HepG2 (cell line): ENCODE data around the gene LSS. TPM values are rescaled to one million over a fixed set of nuclear protein-coding genes. Genes with fewer than 3 reads are reported as not detected.
A peak's percentile ranks its signal among the peaks of the same experiment; 100 is the strongest.

Source experiments
- AHR ChIP-seq: IDR thresholded peaks from 2 replicates; pipeline ENCODE4 v1.6.1; 2018; ENCODE audit warnings: missing genetic modification reagents, missing compliant biosample characterization
- BATF2 ChIP-seq: sonication (generic); formaldehyde crosslinking; IDR thresholded peaks from 2 replicates; pipeline ENCODE4 v1.8.0; 2022; ENCODE audit warnings: mild to moderate bottlenecking, missing genetic modification reagents, moderate library complexity
- BRCA1 ChIP-seq: sonication (generic); formaldehyde crosslinking; IDR thresholded peaks from 2 replicates; pipeline ENCODE4 v1.4.0; 2020; ENCODE audit warnings: missing genetic modification reagents
- CREB3 ChIP-seq: sonication (generic); formaldehyde crosslinking; IDR thresholded peaks from 2 replicates; pipeline ENCODE4 v1.5.0; 2020; ENCODE audit warnings: missing genetic modification reagents
- FUBP1 ChIP-seq: sonication (generic); formaldehyde crosslinking; IDR thresholded peaks from 2 replicates; pipeline ENCODE4 v1.5.1; 2020; ENCODE audit warnings: missing genetic modification reagents, mild to moderate bottlenecking, borderline replicate concordance
- MEF2D ChIP-seq: sonication (generic); formaldehyde crosslinking; IDR thresholded peaks from 2 replicates; pipeline ENCODE4 v1.5.1; 2020; ENCODE audit warnings: mild to moderate bottlenecking, missing genetic modification reagents
- MXD3 ChIP-seq: IDR thresholded peaks from 2 replicates; pipeline ENCODE4 v1.6.1; 2016; ENCODE audit warnings: mild to moderate bottlenecking, missing biosample characterization, missing genetic modification reagents
- NR2F2 ChIP-seq: IDR thresholded peaks from 2 replicates; pipeline ENCODE4 v1.6.1; 2012; ENCODE audit warnings: low read depth, inconsistent platforms, borderline replicate concordance
- PBX3 ChIP-seq: sonication (generic); formaldehyde crosslinking; IDR thresholded peaks from 2 replicates; pipeline ENCODE4 v1.8.1; 2023; ENCODE audit warnings: missing genetic modification reagents, inconsistent platforms, borderline replicate concordance
- SOX6 ChIP-seq, 2 experiments: fragments of 450-650 bp in 1 of 2; sonication (generic) in 1 of 2; formaldehyde crosslinking in 1 of 2; IDR thresholded peaks; 2 replicates each; pipeline versions ENCODE4 v1.4.0 to v1.6.1; 2017 to 2020; ENCODE audit warnings: antibody characterized with exemption in 1 of 2, mild to moderate bottlenecking in 1 of 2, missing genetic modification reagents in 1 of 2
- THAP7 ChIP-seq: sonication (generic); formaldehyde crosslinking; IDR thresholded peaks from 2 replicates; pipeline ENCODE4 v1.8.1; 2023; ENCODE audit warnings: mild to moderate bottlenecking, missing genetic modification reagents
- ZEB1 ChIP-seq: IDR thresholded peaks from 2 replicates; pipeline ENCODE4 v1.6.1; 2012; ENCODE audit warnings: mild to moderate bottlenecking, low read depth, inconsistent platforms; ENCODE audit not compliant: insufficient replicate concordance
- ZNF232 ChIP-seq: sonication (generic); formaldehyde crosslinking; IDR thresholded peaks from 2 replicates; pipeline ENCODE4 v1.4.0; 2020; ENCODE audit warnings: missing genetic modification reagents, borderline replicate concordance
- ZNF251 ChIP-seq: sonication (generic); formaldehyde crosslinking; IDR thresholded peaks from 2 replicates; pipeline ENCODE4 v1.9.0; 2021; ENCODE audit warnings: mild to moderate bottlenecking, missing genetic modification reagents
- ZNF343 ChIP-seq: sonication (generic); formaldehyde crosslinking; IDR thresholded peaks from 2 replicates; pipeline ENCODE4 v1.4.0; 2020; ENCODE audit warnings: mild to moderate bottlenecking, missing genetic modification reagents
- ZNF552 ChIP-seq: sonication (generic); formaldehyde crosslinking; IDR thresholded peaks from 2 replicates; pipeline ENCODE4 v1.9.0; 2022; ENCODE audit warnings: missing genetic modification reagents, mild to moderate bottlenecking, borderline replicate concordance
- ZNF567 ChIP-seq: sonication (generic); formaldehyde crosslinking; IDR thresholded peaks from 2 replicates; pipeline ENCODE4 v1.8.1; 2023; ENCODE audit warnings: mild to moderate bottlenecking, missing genetic modification reagents, borderline replicate concordance
- ZNF615 ChIP-seq: sonication (generic); formaldehyde crosslinking; IDR thresholded peaks from 2 replicates; pipeline ENCODE4 v1.5.0; 2020; ENCODE audit warnings: mild to moderate bottlenecking, missing genetic modification reagents, borderline replicate concordance
- ZNF619 ChIP-seq: sonication (generic); formaldehyde crosslinking; IDR thresholded peaks from 2 replicates; pipeline ENCODE4 v1.4.0; 2020; ENCODE audit warnings: mild to moderate bottlenecking, missing genetic modification reagents
- ZNF672 ChIP-seq: sonication (generic); formaldehyde crosslinking; IDR thresholded peaks from 2 replicates; pipeline ENCODE4 v1.8.1; 2022; ENCODE audit warnings: missing genetic modification reagents
- ZNF709 ChIP-seq: sonication (generic); formaldehyde crosslinking; IDR thresholded peaks from 2 replicates; pipeline ENCODE4 v1.5.0; 2020; ENCODE audit warnings: mild to moderate bottlenecking, missing genetic modification reagents
- ZNF766 ChIP-seq: sonication (generic); formaldehyde crosslinking; IDR thresholded peaks from 2 replicates; pipeline ENCODE4 v1.5.0; 2020; ENCODE audit warnings: missing genetic modification reagents, borderline replicate concordance
- ZSCAN22 ChIP-seq: sonication (generic); formaldehyde crosslinking; IDR thresholded peaks from 2 replicates; pipeline ENCODE4 v1.4.0; 2020; ENCODE audit warnings: mild to moderate bottlenecking, missing genetic modification reagents
- polyA plus RNA-seq, 8 experiments: library from polyadenylated mRNA; depleted of rRNA in 3 of 8; stranded (reverse) in 7 of 8; unstranded in 1 of 8; fragments of >200 nt; fragmentation: Illumina TruSeq in 4 of 8; extraction: Trizol in 4 of 8; gene quantifications; 2 replicates each; pipeline versions ENCODE4 v1.2.1 to v1.2.3, GENCODE V29; 2011 to 2016; ENCODE audit warnings: low read depth in 4 of 8, missing spikeins in 1 of 8, mixed read lengths in 1 of 8; ENCODE audit not compliant: insufficient read depth in 1 of 8
- total RNA-seq, 5 experiments: library from RNA; depleted of rRNA; stranded (reverse); fragments of >200 nt; fragmentation: Illumina TruSeq; extraction: Trizol; gene quantifications; 2 replicates each; pipeline ENCODE4 v1.2.3, GENCODE V29; 2016; ENCODE audit warnings: low read depth in 1 of 5

The LSS gene
- total and polyA plus RNA-seq, 2 of the 13 experiments (the other 11 are each of a cell fraction or from before 2014, with no cell fraction given) = 72.6 to 113 TPM

GRCh38 chr21:46155514-46156377 is 72.8 kb downstream of the LSS start, which contains the start of gene FTCD (continued):
- peak; percentile 67; the same call in 1 of the 2 replicates for TF ChIP-seq ZNF232 (CRISPR knock-in tag)
- peak; percentile 73; the same call in 1 of the 2 replicates for TF ChIP-seq ZNF343 (CRISPR knock-in tag)
- TF ChIP-seq BRCA1 (CRISPR knock-in tag) = no peak
- TF ChIP-seq ZNF619 (CRISPR knock-in tag) = peak; percentile 86
- TF ChIP-seq NR2F2 = no peak
- 0 out of 2 replicates have a peak, but pooled peaks have one; percentile 26 for TF ChIP-seq ZNF251 (CRISPR knock-in tag)
- TF ChIP-seq AHR (CRISPR knock-in tag) = no peak
- peak; percentile 84; the same call in 1 of the 2 replicates for TF ChIP-seq ZNF672 (CRISPR knock-in tag)
- no peak for TF ChIP-seq PBX3
- peak; percentile 54; the same call in 1 of the 2 replicates for TF ChIP-seq FUBP1 (CRISPR knock-in tag)
- TF ChIP-seq ZNF766 = no peak
- no peak for TF ChIP-seq ZEB1
- 0 out of 2 replicates have a peak, but pooled peaks have one; percentile 19 for TF ChIP-seq ZNF552 (CRISPR knock-in tag)
- peak; percentile 84; the same call in 1 of the 2 replicates for TF ChIP-seq BATF2 (CRISPR knock-in tag)
- TF ChIP-seq SOX6 (IDR thresholded peaks at IDR 0.05) = no peak
- peak; percentile 54 for TF ChIP-seq SOX6 (CRISPR knock-in tag; IDR thresholded peaks at IDR 0.05)
- no peak for TF ChIP-seq ZNF615 (CRISPR knock-in tag)
- no peak; the same call in 1 of the 2 replicates for TF ChIP-seq MEF2D (CRISPR knock-in tag)
- TF ChIP-seq ZNF567 (CRISPR knock-in tag) = no peak
- TF ChIP-seq THAP7 (CRISPR knock-in tag) = no peak; the same call in 1 of the 2 replicates
- no peak for TF ChIP-seq CREB3
- TF ChIP-seq ZNF709 (CRISPR knock-in tag) = peak; percentile 80
- 0 out of 2 replicates have a peak, but pooled peaks have one; percentile 34 for TF ChIP-seq ZSCAN22 (CRISPR knock-in tag)
- TF ChIP-seq MXD3 (CRISPR knock-in tag) = 0 out of 2 replicates have a peak, but pooled peaks have one; percentile 40
